BE2C (cell line): ENCODE measurements around the gene ELAC2.

Experiments used
- DNase-seq: peaks from one replicate; pipeline ENCODE4 v3.0.0-alpha.2; 2020
- H3K27me3 ChIP-seq: fragments of 250-450 bp; sonication (Bioruptor Pico); 2 replicates; pipeline ENCODE4 v1.5.1; 2020; ENCODE audit warnings: mild to moderate bottlenecking
- H3K36me3 ChIP-seq: fragments of 250-450 bp; sonication (Bioruptor Pico); 2 replicates; pipeline ENCODE4 v1.5.1; 2020; ENCODE audit warnings: mild to moderate bottlenecking
- H3K4me1 ChIP-seq: fragments of 250-450 bp; sonication (Bioruptor Pico); 2 replicates; pipeline ENCODE4 v1.5.1; 2020
- H3K4me3 ChIP-seq: 2 replicates; pipeline ENCODE4 v1.5.1; 2011; ENCODE audit warnings: low read depth, low read length
- H3K9me3 ChIP-seq: fragments of 250-450 bp; sonication (Bioruptor Pico); 2 replicates; pipeline ENCODE4 v1.5.1; 2020
- TF ChIP-seq, protein P1 (sequence below): IDR thresholded peaks from 2 replicates; pipeline ENCODE4 v1.5.1; 2012; ENCODE audit warnings: mild to moderate bottlenecking, low read depth, low read length

ELAC2 gene

DNA sequence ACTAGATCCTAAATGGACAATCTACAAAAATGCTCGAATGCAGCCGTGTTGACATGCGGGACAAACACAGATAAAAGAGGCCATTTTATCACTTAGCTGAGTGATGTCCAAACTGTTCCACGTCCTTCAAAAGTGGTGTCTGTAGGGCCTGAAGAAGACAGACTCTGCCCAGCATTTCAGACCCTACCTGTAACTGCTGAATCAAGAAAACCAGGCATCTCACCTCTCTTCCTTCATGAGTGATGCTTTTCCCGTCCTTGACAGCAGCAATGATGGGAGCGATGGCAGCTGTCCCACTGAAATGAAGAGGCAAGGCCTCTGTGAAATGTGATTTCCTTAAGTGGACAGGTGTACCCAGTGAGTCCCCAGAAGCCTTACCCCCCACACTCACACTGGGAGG, 12.3 kb downstream of the ELAC2 start:
- Histone ChIP-seq H3K27me3 (no peaks in the 10 kb centered on the region), H3K4me3 (no peak overlapping the region), H3K9me3 (no peaks in the 10 kb centered on the region), H3K36me3 (peaks cover 15% of the 10 kb centered on the region; the same call in 1 of the 2 replicates), H3K4me1 (no peaks in the 10 kb centered on the region)
- TF ChIP-seq, protein P1, sequence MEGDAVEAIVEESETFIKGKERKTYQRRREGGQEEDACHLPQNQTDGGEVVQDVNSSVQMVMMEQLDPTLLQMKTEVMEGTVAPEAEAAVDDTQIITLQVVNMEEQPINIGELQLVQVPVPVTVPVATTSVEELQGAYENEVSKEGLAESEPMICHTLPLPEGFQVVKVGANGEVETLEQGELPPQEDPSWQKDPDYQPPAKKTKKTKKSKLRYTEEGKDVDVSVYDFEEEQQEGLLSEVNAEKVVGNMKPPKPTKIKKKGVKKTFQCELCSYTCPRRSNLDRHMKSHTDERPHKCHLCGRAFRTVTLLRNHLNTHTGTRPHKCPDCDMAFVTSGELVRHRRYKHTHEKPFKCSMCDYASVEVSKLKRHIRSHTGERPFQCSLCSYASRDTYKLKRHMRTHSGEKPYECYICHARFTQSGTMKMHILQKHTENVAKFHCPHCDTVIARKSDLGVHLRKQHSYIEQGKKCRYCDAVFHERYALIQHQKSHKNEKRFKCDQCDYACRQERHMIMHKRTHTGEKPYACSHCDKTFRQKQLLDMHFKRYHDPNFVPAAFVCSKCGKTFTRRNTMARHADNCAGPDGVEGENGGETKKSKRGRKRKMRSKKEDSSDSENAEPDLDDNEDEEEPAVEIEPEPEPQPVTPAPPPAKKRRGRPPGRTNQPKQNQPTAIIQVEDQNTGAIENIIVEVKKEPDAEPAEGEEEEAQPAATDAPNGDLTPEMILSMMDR, result no peak
- DNase-seq, result no peak

DNA sequence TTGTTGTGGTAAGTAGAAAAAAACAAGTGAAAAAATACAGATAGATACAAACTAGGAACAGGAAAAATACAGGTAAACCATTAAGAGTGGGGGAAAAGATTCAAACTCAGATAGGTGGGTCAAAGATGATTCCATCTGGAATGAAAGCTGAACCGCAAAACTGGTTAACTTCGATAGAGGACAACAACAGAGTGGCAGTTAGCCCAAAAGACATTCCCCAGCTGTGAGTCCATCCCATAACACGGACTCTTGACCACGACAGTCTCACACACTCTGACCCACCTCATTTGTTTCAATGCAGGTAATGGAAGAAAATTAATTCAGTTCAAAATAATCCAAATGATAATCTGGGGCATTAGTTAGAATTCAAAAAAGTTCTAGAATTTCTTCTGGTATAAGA, 13.5 kb downstream of the ELAC2 start:
- TF ChIP-seq, protein P1, result no peak
- Histone ChIP-seq H3K27me3 (no peaks in the 10 kb centered on the region), H3K36me3 (peaks cover 15% of the 10 kb centered on the region; the same call in 1 of the 2 replicates), H3K4me1 (no peaks in the 10 kb centered on the region), H3K4me3 (no peak overlapping the region), H3K9me3 (no peaks in the 10 kb centered on the region)
- no peak for DNase-seq

DNA sequence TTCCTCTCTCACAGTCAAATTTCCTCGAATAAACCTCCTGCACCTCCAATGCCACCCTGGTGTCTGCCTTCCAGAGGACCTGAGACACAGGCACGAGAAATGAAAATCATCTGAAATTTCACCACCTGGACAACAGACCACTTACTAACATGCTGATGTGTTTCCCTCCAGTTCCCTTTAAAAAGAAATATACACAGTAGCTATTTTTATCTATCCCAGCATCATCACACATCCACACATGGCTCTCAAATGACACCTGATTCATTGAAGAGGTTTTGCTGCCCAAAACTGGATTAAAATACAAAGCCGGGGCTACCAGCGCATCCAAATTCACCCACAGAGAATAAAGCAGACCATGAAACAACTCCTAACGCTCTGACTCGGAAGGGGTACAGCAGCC, 13.9 kb downstream of the ELAC2 start:
- Histone ChIP-seq H3K4me3 (no peak overlapping the region), H3K4me1 (no peaks in the 10 kb centered on the region), H3K27me3 (no peaks in the 10 kb centered on the region), H3K36me3 (peaks cover 15% of the 10 kb centered on the region; the same call in 1 of the 2 replicates), H3K9me3 (no peaks in the 10 kb centered on the region)
- TF ChIP-seq, protein P1, result no peak
- no peak for DNase-seq

DNA sequence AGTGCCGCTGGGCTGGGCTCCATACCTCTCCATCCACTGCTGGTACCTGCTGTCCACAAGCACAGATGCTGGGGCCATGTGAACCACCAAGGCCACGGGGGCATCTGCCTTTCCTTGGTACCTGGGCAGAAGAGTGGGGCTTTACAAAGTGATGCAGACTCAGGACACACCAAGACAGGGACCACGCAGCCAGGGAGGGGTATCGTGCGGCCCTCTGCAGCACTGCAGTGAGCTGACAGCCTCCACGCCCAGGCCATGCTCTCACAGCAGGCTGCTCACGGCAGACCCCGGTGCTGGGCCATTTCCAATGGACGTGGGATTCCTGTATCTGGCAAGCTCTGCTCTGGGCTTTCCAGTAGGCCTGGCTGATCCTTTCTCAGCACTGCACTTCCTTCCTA, 14.4 kb downstream of the ELAC2 start:
- Histone ChIP-seq H3K9me3 (no peaks in the 10 kb centered on the region), H3K4me3 (no peak overlapping the region), H3K4me1 (no peaks in the 10 kb centered on the region), H3K36me3 (peaks cover 15% of the 10 kb centered on the region; the same call in 1 of the 2 replicates), H3K27me3 (no peaks in the 10 kb centered on the region)
- TF ChIP-seq, protein P1, result no peak
- no peak for DNase-seq

DNA sequence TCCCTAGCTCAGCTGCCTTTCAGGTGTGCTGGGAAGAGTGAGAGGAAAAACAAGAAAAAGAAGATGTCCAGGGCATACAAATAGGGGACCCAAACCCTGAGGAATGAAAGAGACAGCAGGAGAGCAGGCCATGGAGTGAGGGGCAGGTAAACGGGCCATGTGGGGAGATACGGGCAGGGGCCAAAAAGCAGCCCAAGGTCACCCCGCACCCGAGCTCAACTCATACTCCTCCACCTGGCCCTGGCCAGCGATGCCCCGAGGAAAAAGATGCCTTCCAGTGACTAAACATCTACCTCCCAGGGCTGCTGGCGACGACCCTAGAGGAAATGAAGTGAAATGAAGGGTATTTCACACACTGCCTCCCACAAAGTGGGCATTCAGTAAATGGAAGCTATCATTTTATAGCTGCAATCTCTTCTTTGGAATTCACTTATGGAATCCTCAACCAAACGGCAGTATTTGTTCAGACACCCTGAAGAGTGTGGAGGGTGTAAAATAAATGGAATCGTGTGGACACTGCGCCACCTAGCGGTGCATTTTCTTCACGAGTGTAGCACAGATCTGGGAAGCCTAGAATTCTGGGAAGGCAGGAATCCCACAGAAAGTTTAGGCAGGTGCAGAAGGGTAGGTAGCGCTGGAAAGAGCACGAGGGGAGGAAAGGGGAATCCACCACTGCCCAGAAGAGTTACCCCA, 14.9 kb downstream of the ELAC2 start:
- Histone ChIP-seq H3K27me3 (no peaks in the 10 kb centered on the region), H3K9me3 (no peaks in the 10 kb centered on the region), H3K4me3 (no peak overlapping the region), H3K4me1 (no peaks in the 10 kb centered on the region), H3K36me3 (peaks cover 15% of the 10 kb centered on the region; the same call in 1 of the 2 replicates)
- peak; percentile 68 for DNase-seq
- TF ChIP-seq, protein P1, result peak; percentile 71

DNA sequence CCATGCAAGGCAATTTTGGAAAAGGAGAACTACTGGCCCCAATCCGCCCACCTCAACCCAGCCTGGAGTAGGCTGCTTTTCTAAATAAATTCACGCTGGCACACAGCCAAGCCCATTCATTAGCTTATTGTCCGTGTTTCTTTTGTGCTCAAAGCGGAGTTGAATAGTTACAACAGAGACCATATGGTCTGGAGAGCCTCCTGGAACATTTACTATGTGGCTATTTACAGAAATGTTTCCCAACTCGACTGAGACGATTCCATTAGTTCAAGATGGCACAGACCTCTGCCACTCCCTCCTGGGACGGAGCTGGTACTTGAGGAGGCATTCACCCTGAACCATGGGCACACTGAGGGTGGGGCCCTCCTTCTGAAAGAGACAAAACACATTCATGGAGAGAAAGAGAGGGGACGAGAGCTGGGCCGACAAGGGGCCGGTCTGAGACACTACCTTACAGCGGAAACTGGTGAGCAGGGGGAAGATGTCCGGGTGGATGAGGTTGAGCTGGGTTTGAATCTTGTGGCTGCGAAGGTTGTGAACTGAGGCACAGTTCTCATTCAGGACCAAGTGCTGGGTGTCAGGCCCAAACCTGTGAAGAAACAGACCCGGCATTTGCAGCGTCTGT, 15.7 kb downstream of the ELAC2 start:
- Histone ChIP-seq H3K36me3 (peaks cover 19% of the 10 kb centered on the region; the same call in 1 of the 2 replicates), H3K4me1 (no peaks in the 10 kb centered on the region), H3K9me3 (no peaks in the 10 kb centered on the region), H3K27me3 (no peaks in the 10 kb centered on the region), H3K4me3 (no peak overlapping the region)
- TF ChIP-seq, protein P1, result no peak
- DNase-seq, result no peak
